Measurements from ENCODE around the gene FAM50A.
A peak's percentile ranks its signal among the peaks of the same experiment; 100 is the strongest.

The FAM50A gene

GRCh38 chrX:154412468-154412867, 31.5 kb upstream of the FAM50A start:
- no peak for DNase-seq (ENCODE audit: low read depth in 2 of 3, low spot score in 2 of 3)

GRCh38 chrX:154413142-154413541, 30.8 kb upstream of the FAM50A start:
- DNase-seq (ENCODE audit: low read depth in 2 of 3, low spot score in 2 of 3), result no peak

DNA sequence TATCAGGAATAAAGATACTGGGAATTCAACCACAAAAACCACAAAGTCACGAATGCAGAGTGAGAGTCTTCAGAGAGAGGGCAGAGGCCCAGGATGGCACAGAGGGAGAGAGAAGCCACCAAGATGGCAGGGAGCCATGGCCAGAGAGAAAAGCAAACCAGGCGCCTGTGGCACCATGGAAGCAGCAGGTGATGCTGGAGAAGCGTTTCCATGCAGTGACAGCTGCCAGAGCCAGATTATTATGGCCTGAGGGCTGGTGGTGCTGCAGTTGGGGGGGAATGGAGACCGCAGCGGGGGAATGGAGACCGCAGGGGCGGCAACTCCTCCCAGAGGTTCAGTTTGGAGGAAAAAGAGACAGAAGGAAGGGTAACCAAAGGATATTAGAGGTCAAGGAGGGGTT, 26.8 kb upstream of the FAM50A start:
- no peak for DNase-seq (ENCODE audit: low read depth in 2 of 3, low spot score in 2 of 3)

DNA sequence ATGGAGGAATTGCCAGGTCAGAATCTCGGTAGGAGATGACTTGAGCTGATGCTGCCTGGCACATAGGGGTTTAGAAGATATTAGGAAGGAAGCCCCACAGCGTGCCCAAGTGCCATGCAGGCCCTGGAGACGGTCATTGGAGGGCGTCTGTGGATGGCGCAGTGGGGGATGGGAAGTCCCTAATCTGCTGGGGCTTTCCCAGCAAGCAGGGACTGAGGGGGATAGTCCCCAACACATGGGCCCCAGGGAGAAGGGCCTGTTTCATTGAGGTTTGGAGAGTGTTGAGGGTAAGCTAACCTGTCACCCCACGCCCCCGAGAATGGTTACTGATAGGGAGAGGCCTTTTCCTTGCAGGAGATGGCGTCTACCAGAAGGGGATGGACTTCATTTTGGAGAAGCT, 24.8 kb upstream of the FAM50A start:
- no peak for DNase-seq (ENCODE audit: low read depth in 2 of 3, low spot score in 2 of 3)

DNA sequence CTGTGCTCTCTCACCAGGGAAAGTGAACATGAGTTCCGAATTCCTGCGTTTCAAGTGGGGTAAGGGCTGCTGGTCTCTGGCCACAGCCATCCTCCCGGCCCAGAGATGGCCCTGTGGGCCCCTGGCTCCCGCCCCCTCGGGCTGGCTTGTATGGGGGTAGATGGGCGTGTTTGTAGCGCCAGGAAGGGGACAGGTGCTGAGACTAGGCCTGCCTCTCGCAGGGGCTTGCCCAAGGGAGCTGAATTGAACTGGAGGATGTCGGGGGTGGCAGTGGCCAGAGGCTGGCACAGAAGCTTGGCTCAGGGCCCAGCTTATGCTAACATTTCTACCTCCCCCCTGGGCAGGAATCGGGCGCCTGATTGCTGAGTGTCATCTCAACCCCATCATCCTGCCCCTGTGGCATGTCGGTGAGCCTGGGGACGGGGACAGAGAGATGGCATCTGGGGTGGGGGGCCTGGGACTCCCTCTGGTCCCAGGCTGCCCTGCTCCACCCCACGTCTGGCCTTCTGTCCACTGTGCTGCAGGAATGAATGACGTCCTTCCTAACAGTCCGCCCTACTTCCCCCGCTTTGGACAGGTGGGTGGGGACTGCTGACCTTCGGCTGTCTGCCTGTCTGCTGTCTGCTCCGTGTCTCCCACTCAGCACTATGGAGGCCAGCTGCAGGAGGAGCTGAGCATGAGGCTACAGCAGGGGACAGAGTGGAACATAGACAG, 24.1 kb upstream of the FAM50A start:
- DNase-seq (ENCODE audit: low read depth in 2 of 3, low spot score in 2 of 3), result no peak

DNA sequence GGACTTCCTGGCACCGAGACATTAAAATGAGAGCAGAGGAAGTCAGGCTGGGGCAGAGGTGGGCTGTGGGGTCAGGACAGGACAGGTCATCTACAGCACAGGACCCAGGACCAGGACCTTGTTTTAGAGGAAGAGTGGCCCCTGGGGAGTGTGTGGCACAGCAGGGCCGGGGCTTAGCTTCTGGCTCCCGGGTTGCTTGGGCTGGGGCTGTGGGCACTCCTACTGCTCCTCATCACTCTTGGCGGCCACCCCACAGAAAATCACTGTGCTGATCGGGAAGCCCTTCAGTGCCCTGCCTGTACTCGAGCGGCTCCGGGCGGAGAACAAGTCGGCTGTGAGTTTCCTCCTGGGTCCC, 23.6 kb upstream of the FAM50A start:
- no peak for DNase-seq (ENCODE audit: low read depth in 2 of 3, low spot score in 2 of 3)

DNA sequence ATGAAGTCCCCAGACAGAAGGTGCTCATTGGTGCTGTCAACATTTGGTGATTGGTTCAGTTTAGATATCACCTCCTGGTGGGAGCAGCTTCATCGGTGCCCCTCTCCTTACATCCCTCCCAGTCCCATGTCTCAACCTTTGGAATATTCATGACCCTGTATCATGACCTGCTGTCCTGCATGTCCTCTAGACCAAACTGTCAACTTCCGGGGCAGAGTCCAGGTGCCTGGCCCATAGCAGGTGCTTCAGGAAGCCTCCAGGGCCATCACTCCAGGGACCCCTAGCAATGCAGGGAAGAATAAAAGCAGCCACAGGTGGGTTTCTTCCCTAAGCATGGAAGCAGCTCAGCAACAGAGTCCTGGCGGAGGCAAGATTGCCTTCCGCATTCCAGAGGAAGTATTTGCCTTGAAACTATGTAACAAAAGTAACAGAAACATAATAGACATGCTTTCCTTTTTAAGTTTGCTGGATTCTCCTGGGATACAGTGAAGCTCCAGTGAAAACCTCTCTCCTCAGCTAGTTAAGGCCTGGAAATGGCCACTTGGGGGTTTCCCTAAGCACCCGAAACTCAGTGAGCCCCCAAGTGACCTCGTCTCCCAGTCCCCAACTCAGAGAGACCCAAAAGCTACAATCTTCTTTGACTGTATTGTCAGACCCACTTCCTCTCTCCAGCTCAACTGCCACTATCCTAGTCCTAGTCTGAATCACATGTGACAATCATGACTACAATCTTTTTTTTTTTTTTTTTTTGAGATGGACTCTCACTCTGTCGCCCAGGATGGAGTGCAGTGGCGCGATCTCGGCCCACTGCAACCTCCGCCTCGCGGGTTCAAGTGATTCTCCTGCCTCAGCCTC, 16.8 kb upstream of the FAM50A start:
- DNase-seq (ENCODE audit: low read depth in 2 of 3, low spot score in 2 of 3), result no peak

DNA sequence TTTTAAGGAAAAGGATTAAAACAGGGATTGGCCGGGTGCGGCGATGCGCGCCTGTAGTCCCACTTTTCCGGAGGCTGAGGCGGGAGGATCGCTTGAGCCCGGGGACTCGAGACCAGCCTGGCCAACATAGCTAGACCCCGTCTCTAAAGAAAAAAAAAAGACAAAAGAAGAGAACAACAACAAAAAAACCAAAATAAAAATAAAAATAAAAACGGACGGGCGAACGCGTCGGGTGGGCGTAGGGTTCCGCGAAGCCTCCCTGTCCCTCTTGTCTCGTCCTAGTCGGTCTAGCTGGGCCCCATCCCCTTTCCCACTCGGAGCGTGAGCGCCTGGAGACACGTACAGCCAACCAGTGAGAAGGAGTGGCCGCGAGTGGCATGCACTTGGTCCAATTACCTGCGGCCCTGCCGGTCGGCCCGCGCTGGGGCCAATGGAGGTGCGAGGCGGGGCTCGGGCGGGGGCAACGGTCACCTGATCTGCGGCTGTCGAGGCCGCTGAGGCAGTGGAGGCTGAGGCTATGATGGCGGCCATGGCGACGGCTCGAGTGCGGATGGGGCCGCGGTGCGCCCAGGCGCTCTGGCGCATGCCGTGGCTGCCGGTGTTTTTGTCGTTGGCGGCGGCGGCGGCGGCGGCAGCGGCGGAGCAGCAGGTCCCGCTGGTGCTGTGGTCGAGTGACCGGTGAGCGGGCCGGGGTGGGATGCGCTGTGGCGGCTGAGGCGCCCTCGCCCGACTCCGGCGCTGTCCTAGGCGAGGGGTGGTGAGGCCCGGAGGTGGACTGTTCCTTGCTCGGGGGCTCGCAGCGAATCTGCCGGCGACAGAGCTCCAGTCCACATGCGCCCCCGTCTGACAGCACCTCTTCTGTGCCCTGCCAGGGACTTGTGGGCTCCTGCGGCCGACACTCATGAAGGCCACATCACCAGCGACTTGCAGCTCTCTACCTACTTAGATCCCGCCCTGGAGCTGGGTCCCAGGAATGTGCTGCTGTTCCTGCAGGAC, 15.5 kb upstream of the FAM50A start, which contains the start of gene ATP6AP1:
TSS of gene ATP6AP1 (plus strand) at position 502 of the 996 bp plus-strand sequence. CDS start at position 518, 16 bp downstream.
- DNase-seq (ENCODE audit: low read depth in 2 of 3, low spot score in 2 of 3), result peak in 2 of 3 experiments; percentile 60 to 77

DNA sequence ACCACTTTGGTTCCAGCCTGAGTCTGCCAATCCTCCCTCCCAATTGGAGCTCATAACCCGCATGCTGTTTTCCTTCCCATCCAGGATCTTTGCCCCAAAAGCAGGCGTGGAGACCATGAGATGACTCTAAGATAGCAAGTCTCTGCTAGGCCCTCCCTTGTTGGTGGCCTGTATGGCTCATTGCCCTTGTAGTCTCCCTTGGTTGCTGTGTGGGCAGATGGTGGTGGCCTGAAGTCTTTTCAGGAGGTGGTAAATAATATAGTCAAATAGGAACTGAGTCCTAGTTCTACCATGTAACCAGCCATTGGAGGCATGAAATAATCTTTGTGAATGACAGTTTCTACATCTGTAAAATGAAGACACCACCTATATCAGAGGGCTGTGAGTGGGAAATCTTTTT, 14.2 kb upstream of the FAM50A start:
- no peak for DNase-seq (ENCODE audit: low read depth in 2 of 3, low spot score in 2 of 3)

- DNase-seq (ENCODE audit: low read depth in 2 of 3, low spot score in 2 of 3), result no peak
Observed at GRCh38 chrX:154430479-154430878, 13.5 kb upstream of the FAM50A start.

DNA sequence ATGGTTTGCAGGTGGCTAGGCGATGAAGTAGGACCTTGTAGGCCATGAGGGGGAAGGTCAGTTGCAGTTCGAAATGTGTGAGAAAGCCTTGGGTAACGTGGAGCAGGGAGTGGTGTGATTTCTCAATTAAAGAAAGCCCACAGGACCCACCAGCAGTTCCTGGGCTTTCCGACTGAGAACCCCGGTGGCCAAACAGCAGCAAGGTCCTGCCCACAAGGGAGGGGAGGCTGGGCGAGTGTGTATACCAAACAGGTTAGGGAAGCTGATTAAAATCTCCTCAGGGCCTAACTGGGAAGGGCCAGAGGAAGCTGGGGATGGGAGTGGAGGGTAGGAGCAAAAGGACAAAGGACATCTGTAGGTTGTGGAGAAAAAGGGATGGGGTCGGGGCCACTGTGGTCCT, 13.0 kb upstream of the FAM50A start:
- DNase-seq (ENCODE audit: low read depth in 2 of 3, low spot score in 2 of 3), result no peak

DNA sequence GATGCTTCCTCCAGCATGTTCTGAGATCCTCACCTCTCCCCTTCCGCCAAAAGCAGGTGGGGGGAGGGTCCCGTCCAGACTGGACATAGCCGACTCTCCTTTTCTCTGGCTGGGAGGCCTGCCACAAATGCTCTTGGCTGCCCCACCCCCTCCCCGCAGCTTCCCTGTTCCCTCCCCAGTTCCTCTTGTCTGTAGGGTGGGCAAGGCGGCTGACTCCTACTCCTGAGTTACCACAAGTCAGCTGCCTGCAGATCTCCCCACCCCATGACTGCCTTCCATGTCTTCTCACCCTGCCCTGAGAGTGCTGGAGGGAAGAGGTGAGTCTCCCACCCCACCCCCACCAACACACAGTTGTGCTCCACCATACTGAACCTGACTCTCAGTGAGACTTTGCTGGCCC, 12.6 kb upstream of the FAM50A start:
- no peak for DNase-seq (ENCODE audit: low read depth in 2 of 3, low spot score in 2 of 3)

- DNase-seq (ENCODE audit: low read depth in 2 of 3, low spot score in 2 of 3), result no peak
Observed at GRCh38 chrX:154432210-154432609, 11.7 kb upstream of the FAM50A start.

- DNase-seq (ENCODE audit: low read depth in 2 of 3, low spot score in 2 of 3), result no peak
Observed at GRCh38 chrX:154433605-154434004, 10.3 kb upstream of the FAM50A start.

GRCh38 chrX:154434394-154435168, 9.4 kb upstream of the FAM50A start:
- no peak for DNase-seq (ENCODE audit: low read depth in 2 of 3, low spot score in 2 of 3)

GRCh38 chrX:154435171-154435733, 8.7 kb upstream of the FAM50A start:
- no peak for DNase-seq (ENCODE audit: low read depth in 2 of 3, low spot score in 2 of 3)

- DNase-seq (ENCODE audit: low read depth in 2 of 3, low spot score in 2 of 3), result no peak
Observed at GRCh38 chrX:154436374-154436982, 7.5 kb upstream of the FAM50A start.

- DNase-seq (ENCODE audit: low read depth in 2 of 3, low spot score in 2 of 3), result peak in 1 of 3 experiments; percentile 41
Observed at GRCh38 chrX:154436983-154437752, 6.8 kb upstream of the FAM50A start, which contains the start of gene GDI1. Gene GDI1 (plus strand): TSS chrX:154437154. CDS start chrX:154437255, 101 bp downstream.

Measured in activated CD8-positive, alpha-beta memory T cell treated with anti-CD3 and anti-CD28 coated beads for 48 hours (primary cell).